ENCODE results near the gene CROCC2.
A peak's percentile ranks its signal among the peaks of the same experiment; 100 is the strongest.

Gene CROCC2

DNA sequence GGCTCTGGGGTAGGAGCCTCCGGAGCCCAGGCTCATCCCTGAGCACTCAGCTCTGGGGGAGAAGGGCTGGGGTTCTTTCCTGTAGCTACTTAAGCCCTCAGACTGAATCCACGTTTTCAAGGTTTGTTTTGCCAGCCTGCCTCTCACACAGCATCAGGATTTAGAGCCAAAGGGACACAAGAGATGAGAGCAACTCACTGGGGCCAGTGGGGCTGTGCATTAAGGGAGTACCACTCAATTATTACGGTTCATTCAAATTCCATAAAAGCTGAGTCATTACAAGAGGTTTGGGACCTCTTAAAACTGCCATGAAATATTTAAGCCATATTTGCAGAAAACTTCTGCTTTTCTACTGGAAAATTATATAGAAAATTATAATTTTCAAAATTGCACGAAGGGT is 75.1 kb downstream of the CROCC2 start:
- TF ChIP-seq, protein P1, sequence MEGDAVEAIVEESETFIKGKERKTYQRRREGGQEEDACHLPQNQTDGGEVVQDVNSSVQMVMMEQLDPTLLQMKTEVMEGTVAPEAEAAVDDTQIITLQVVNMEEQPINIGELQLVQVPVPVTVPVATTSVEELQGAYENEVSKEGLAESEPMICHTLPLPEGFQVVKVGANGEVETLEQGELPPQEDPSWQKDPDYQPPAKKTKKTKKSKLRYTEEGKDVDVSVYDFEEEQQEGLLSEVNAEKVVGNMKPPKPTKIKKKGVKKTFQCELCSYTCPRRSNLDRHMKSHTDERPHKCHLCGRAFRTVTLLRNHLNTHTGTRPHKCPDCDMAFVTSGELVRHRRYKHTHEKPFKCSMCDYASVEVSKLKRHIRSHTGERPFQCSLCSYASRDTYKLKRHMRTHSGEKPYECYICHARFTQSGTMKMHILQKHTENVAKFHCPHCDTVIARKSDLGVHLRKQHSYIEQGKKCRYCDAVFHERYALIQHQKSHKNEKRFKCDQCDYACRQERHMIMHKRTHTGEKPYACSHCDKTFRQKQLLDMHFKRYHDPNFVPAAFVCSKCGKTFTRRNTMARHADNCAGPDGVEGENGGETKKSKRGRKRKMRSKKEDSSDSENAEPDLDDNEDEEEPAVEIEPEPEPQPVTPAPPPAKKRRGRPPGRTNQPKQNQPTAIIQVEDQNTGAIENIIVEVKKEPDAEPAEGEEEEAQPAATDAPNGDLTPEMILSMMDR (conservative IDR thresholded peaks at IDR 0.05) = no peak
- no peak for TF ChIP-seq ZFX (IDR thresholded peaks at IDR 0.05)
- H3K27ac ChIP-seq = no peak overlapping the region

DNA sequence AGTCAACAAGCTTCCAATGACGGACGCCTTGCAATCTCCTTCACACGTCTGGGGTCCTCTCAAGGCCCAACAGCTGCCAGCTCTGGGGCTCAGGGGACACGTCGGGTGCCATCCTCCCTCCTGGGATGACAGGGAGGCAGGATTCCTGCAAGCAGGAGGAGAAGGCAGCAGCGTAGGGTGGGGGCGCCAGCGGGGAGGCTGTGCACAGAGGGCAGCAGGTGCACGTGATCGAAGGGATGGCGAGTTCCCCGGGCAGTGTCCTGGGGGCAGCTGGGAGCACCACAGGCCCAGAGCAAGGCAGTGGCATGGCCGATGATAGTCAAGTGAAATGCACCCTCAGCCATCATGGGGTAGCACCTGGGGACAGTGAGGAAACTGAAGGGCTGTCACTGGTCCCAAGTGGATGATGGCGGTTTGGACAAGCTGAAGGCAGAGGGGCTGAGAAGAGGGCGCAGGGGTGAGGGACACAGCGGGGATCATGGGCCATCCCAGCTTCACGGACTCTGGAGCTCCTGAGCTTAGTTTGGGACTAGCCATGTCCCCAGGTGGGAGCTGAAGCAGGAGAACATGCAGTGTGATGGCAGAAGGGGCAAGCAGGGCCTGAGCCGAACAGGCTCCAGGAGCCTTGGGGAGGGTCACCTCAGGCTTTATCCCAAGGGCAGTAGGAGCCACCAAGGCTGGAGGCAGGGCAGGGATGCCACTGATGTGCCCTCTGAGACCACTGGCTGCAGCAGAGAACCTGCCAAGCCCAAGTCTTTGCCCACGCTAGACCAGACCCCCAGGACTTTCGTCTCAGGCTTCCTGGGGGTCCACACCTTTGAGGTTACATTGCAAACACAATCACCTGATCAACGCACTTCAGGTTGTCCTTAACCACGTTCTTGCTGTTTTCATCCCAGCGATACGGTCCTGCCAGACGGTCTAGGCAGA is 76.0 kb downstream of the CROCC2 start:
- TF ChIP-seq, protein P1 (conservative IDR thresholded peaks at IDR 0.05) = no peak

DNA sequence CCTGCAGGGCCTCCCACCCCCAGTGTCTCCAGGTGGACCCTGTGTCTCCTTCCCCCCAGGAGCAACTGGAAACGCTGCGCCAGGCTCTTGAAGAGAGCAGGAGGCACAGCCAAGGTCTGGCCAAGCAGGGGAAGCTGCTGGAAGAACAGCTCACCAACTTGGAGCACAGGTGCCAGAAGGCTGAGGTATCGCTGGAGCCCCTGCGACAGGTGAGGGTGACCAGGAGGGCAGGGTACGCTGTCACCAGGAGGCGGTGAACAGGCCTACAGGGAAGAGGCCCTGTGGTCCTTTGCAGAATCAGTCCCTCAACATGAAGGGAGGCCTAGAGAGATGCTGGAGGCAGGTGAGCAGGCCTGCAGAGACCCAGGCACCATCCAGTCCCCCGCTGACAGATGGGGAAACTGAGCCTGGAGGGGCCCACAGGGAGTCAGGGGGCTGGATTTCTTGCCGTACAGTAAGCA is 76.7 kb downstream of the CROCC2 start:
- TF ChIP-seq ZFX (IDR thresholded peaks at IDR 0.05) = no peak
- TF ChIP-seq, protein P1 (conservative IDR thresholded peaks at IDR 0.05) = no peak

More for the DNA sequence above, 76.0 kb downstream of the CROCC2 start:
- H3K27ac ChIP-seq = no peak overlapping the region

DNA sequence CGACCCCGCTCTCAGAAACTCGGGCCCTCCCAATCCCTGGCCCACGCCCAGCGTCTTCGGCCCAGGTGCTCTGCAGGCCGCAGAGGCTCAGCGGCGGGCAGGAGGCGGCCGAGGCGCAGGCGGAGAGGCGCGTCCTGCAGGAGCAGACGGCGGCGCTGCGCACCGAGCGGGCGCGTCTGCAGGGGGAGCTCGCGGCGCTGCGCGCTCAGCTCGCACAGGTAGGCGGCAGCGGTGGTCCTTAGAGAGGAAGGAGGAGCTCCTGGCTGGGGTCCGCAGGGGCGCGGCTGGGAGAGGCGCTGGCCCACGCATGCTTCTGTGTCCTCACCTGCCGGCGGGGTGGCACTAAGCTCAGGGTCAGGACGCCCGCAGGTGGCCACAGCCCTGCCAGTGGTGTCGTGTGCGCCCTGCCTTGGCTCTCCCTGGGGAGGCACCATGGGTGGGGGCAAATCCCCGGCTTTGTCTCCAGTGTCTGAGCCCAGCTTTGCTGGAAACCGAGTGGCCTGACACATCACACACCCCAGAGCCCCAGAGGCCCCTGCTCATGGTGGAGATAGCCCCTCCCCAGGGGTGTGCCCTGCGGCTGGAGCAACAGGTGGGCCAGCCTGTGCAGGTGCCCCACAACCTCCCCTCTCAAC is 77.3 kb downstream of the CROCC2 start:
- TF ChIP-seq, protein P1 (conservative IDR thresholded peaks at IDR 0.05) = peak; percentile 86
- TF ChIP-seq ZFX (IDR thresholded peaks at IDR 0.05) = no peak
- no peak overlapping the region; the same call in 1 of the 2 replicates for H3K27ac ChIP-seq

More for the DNA sequence above, 76.7 kb downstream of the CROCC2 start:
- no peak overlapping the region; the same call in 1 of the 2 replicates for H3K27ac ChIP-seq

DNA sequence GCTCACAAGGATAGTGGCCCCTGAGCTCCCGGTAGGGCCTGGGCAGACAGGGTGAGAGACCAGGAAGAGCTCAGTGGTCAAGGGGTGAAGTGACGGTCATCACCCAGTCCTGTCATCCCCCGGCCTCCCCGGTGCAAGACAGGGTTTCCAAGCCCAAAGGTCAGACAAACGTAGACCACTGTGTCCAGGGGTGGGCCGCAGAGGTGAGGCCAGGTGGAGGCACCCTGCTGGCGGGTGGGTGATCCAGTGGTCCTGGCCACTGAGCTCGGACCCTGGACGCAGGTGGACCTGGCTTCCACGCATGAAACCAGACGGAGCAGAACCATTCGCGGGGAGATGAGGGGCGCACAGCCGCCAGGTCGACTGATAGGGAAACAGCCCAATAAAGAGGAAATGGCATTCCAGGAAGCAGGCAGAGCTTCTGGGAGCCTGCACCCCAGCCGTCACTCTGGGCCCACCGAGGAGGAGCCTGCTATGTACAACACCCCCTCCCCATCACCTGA is 77.9 kb downstream of the CROCC2 start:
- TF ChIP-seq, protein P1 (conservative IDR thresholded peaks at IDR 0.05) = no peak
- no peak for TF ChIP-seq ZFX (IDR thresholded peaks at IDR 0.05)
- H3K27ac ChIP-seq = no peak overlapping the region; the same call in 1 of the 2 replicates

DNA sequence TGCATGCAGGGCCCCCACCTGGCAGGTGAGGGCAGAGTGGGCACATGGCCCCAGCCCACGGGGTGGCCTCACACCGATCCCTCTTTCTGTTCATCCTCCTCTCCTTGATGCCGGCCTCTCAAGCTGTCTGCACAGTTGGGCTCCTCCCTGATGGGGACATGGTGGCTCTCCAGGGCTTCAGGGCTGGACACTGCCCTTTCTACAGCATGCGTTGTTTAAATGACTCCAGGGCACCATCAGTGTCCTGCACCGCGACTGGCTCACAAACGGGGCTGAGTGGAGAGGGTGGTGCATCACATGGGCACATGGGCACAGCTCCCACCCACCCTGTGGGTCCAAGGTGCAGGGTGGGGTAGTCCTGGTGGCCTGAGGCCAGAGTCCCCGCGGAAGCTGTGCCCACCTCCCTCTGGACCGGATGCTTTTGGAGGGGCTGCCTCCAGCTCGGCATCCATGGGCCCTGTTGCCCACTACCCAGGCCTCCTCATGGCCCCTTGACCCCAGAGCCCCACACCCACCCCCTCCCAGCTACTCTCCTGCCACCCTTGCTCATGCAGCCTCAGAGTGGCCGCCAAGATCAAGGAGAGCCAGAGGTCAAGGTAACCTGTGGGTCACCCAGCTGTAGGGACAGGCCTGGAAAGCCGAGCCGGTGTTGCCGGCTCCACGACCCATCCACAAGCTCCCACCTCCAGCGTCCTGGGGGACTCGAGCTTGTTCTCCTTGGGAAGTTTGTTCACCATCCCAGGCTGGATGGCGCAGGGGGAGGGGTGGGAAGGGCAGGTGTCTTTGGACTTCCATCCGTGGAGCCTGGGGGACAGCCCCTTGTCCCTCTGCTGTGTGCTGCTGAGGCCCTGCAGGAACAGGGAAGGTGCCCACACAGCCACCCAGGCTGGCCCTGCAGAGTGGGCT is 80.0 kb downstream of the CROCC2 start:
- peak overlapping the region; percentile 98 for H3K27ac ChIP-seq
- TF ChIP-seq ZFX (IDR thresholded peaks at IDR 0.05) = no peak
- TF ChIP-seq, protein P1 (conservative IDR thresholded peaks at IDR 0.05) = no peak
